ENCODE results near the gene TXLNG.
A peak's percentile ranks its signal among the peaks of the same experiment; 100 is the strongest.

Gene TXLNG

DNA sequence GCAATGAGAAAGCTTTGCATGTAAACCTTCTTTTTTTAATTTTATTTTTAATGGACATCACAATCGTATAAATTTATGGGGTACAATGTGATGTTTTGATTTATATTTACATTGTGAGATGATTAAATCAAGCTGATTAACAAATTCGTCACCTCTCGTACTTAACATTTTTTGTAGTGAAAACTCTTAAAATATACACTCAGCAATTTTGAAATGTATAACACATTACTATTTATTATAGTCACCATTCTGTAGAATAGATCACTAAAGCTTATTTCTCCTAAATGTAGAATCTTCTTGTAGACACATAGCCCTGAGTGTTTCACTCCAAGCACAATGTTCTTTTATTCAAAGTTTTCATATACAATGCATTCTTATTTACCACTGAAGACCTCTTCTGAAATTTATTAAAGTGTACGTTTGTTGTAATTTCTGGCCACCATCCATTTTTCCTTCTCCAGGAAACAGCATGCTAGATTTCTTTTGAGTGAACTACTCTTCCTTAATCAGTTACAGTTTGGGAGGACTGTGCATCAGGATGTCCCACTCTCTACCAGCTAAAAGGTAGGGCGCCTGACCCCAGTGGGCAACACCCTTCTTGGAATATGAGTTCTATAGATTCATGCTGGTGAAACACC is 88.3 kb downstream of the TXLNG start:
- no peak for DNase-seq (ENCODE audit: low spot score)

DNA sequence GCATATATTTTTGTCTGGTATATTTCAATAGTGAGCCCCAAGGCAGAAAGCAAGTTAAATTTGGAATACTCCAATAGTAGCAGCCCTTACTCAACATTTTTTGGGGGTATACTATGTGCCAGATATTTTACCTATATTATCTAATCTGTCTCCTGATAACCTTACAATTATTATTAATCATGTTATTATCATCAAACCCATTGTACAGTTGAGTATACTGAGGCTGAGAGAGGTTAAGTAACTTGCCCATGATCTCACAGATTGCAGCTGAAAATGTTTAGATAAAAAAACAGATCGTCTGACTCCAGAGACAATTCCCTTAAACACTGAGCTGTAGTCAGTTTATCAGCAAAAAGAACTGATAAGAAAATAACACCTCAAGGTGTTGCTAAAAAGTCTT is 90.4 kb downstream of the TXLNG start:
- DNase-seq (ENCODE audit: low spot score) = no peak

DNA sequence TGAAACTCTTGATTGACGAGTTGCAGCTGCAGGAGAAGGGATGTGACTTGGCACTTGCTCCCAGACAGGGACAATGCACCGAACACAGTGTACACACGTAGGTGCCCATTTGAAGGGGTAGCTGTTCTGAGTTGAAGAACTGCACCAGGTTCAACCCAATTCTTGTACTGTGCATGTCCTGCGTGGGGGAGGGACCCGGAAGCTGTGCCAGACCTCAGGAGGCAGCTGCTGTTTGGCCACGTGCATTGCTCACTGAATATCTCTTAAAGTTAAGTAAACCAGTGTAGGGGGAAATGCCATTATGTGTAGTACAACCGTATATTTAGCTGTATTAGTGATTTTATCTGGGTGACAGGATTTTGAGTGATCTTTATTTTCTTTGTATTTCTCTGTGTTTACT is 95.9 kb downstream of the TXLNG start:
- no peak for DNase-seq (ENCODE audit: low spot score)

DNA sequence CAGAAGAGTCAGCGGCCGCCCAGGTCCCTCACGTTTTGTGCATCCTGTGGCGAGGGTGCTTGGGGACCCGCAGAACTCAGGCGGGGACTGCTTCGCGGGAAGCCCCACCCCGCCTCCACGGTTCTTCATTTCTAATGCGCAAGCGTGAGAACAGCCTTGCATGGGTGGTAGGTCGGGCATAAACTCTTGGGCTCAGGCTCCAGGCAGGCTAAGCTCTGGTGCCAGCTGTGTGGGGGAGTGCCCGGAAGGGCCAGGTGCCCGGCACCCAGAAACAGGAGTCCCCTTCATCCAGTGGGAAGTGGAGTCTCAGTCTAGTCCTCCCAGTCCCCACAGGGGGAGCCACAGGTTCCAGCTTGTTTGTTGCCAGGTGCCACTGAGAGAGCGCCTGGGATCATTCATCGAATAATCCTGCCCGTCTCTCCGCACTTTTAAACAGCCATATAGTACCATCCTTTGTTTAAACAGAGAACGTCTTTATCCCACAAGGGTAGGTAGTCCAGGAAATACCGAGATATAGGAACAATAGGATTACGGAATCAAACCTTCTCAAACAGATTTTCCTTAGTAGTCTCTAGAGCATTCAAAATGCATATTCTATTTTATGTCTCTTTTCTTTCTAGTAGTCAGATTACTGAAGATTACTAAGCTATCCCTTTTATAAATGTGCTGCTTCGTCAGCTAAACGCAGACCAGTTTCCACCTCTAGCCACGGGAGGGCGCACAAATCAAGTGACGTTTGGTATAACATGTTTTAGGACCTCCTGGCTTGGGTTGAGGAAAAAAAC is 96.6 kb downstream of the TXLNG start:
- peak; percentile 74 for DNase-seq (ENCODE audit: low spot score)

DNA sequence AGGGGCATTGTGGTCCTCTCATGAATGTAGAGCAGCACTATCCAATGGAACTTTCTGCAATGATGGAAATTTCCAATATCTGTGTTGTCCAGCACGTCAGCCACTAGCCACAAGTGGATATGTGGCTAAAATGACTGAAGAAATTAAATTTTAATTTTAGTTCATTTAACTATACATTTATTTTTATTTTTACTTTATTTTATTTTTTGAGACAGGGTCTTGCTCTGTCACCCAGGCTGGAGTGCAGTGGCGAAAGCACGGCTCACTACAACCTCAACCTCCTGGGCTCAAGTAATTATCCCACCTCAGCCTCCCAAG is 97.2 kb downstream of the TXLNG start:
- no peak for DNase-seq (ENCODE audit: low spot score)

DNA sequence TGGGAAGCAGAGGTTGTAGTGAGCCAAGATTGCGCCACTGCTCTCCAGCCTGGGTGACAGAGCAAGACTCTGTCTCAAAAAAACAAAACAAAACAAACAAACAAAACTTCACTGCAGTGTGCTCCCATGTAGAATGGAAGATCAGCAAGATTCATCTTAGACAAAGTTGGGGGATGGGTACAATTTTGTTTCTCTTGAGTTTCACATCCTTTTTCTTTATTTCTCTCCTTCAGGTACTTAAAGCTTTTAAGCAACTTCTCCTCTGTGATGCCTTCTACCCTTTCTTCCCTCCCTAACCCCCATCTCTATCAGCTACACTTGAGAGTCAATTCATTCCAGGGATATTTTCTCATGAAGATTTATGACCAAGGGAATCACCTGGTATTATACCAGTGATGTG is 99.4 kb downstream of the TXLNG start:
- no peak for DNase-seq (ENCODE audit: low spot score)

DNA sequence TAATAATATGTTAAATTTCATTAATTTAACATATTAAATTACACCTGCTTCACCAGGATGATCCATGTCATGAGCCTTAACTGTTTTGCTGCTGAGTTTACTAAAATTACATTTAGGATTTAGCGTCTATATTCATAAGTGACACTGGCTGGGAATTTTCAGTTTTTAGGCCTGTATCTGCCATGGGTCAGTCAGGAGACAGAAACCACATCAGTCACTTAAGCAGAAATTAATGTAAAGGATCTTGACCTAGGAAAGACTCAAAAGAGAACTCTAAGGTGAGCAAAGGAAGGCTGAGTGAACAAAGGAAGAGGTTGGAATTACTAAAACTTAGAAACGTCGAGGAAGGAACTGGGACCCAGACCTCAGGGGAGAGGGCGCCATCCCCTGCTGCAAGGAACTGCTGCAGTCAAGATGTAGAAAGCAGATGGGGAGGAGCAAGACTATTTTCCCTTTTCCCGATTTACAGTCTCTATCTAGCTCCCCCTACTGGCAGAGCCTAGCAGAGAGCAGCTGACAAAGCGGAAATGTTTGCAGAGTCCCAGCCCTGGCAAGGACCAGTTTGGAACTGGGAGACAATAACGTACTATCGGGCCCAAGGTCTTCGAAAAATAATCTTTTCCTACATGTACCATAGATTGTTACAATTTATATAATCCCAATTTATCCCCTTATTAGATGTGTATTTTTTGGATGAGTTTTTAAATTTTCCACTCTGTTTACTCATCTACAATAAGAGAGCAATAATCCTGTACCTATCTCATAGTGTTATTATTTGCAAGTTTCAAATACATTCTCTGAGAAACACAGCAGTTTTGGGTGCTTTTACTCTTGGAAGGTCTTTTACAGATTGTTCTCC is 106.5 kb downstream of the TXLNG start:
- peak; percentile 82 for DNase-seq (ENCODE audit: low spot score)
